Tibial nerve (tissue), 4 donors: ENCODE results near the gene PSMB11. TPM values are rescaled to one million over a fixed set of nuclear protein-coding genes. Genes with fewer than 3 reads are reported as not detected.

ENCODE experiments used
- DNase-seq, 2 donors: peaks; one replicate each; pipeline ENCODE4 v3.0.0-alpha.2; 2019; ENCODE audit warnings: low spot score in 2 of 2
- H3K27ac ChIP-seq, 4 donors: fragments of 200-600 bp; sonication (generic) in 3 of 4; one replicate each; pipeline ENCODE4 v1.5.1; 2017 to 2019; ENCODE audit warnings: mild to moderate bottlenecking in 1 of 4
- H3K27me3 ChIP-seq, 2 donors: fragments of 200-600 bp; sonication (generic) in 1 of 2; one replicate each; pipeline versions ENCODE4 v1.5.1 to v1.6.0; 2017 to 2019
- H3K36me3 ChIP-seq, 3 donors: fragments of 200-600 bp; sonication (generic); one replicate each; pipeline ENCODE4 v1.5.1; 2018 to 2019
- H3K4me1 ChIP-seq, 4 donors: fragments of 200-600 bp; sonication (generic) in 3 of 4; one replicate each; pipeline ENCODE4 v1.5.1; 2017 to 2019
- H3K4me3 ChIP-seq, 4 donors: fragments of 200-600 bp; sonication (generic) in 3 of 4; one replicate each; pipeline ENCODE4 v1.5.1; 2017 to 2019; ENCODE audit warnings: mild to moderate bottlenecking in 1 of 4, moderate library complexity in 1 of 4
- H3K9me3 ChIP-seq, 4 donors: fragments of 200-600 bp; sonication (generic) in 3 of 4; one replicate each; pipeline ENCODE4 v1.5.1; 2017 to 2019
- CTCF ChIP-seq, 5 experiments: fragments of 200-600 bp in 3 of 5; fragments of 450-650 bp in 2 of 5; sonication (generic) in 3 of 5; IDR thresholded peaks; one replicate each; pipeline ENCODE4 v1.5.1; 2016 to 2019; ENCODE audit warnings: antibody characterized with exemption in 5 of 5, mild to moderate bottlenecking in 3 of 5, moderate library complexity in 2 of 5
- EP300 ChIP-seq, 2 donors: sonication (generic); formaldehyde crosslinking; IDR thresholded peaks; one replicate each; pipeline ENCODE4 v1.6.1; 2017; ENCODE audit warnings: antibody characterized with exemption in 2 of 2, mild to moderate bottlenecking in 1 of 2
- POLR2A ChIP-seq, 2 donors: fragments of 450-650 bp; IDR thresholded peaks; one replicate each; pipeline ENCODE4 v1.6.1; 2017; ENCODE audit warnings: antibody characterized with exemption in 2 of 2, mild to moderate bottlenecking in 2 of 2, moderate library complexity in 2 of 2
- WGBS, 2 donors: methylation state at CpG; one replicate each; pipeline ENCODE4 v1.1.5; 2018; 5-methylcytosine and 5-hydroxymethylcytosine counted together
- total RNA-seq, 4 donors: library from RNA; depleted of rRNA; stranded (reverse); fragments of >200 nt; gene quantifications; one replicate each; pipeline ENCODE4 v1.1.0, GENCODE V29; 2016

PSMB11 gene
- total RNA-seq, 4 donors from 2014 or later, result not detected

- DNase-seq, result peak; percentile 79 to 88
These were observed 7.3 kb upstream of the PSMB11 start, which contains the start of gene PSMB5 for GRCh38 chr14:23034498-23035302. Gene PSMB5, minus strand, starts transcription at chr14:23034900. Its CDS starts 19 bp downstream, at chr14:23034881.

GRCh38 chr14:23035303-23036144 lies 6.5 kb upstream of the PSMB11 start:
- H3K27ac ChIP-seq, result peak overlapping the region; percentile 88 to 97 (median 92)
- H3K27me3 ChIP-seq, result no peaks in the 10 kb centered on the region
- peak overlapping the region; percentile 51 to 81 (median 70) for H3K4me3 ChIP-seq
- 41 to 49% methylated on average over 14 of the region's 14 CpGs for WGBS, 2 donors
- TF ChIP-seq EP300 (IDR thresholded peaks at IDR 0.05) (no peak), POLR2A (IDR thresholded peaks at IDR 0.05) (no peak)
- peaks cover 0 to 19% (median 9%) of the 10 kb centered on the region in 4 donors for H3K4me1 ChIP-seq
- H3K9me3 ChIP-seq, result no peaks in the 10 kb centered on the region
- peaks cover 0 to 29% (median 11%) of the 10 kb centered on the region in 3 donors for H3K36me3 ChIP-seq
- no peak for DNase-seq

More at GRCh38 chr14:23034498-23035302, 7.3 kb upstream of the PSMB11 start, which contains the start of gene PSMB5:
- Histone ChIP-seq H3K4me3 (peak within 1 kb of the TSS; percentile 51 to 81 (median 70)), H3K27me3 (no peaks in the 10 kb centered on the region), H3K36me3 (peaks cover 0 to 37% (median 11%) of the 10 kb centered on the region in 3 donors), H3K27ac (peak within 1 kb of the TSS; percentile 88 to 97 (median 92)), H3K4me1 (peaks cover 0 to 19% (median 9%) of the 10 kb centered on the region in 4 donors), H3K9me3 (no peaks in the 10 kb centered on the region)
- 0 to 1% methylated on average over 25 to 32 of the region's 36 CpGs for WGBS, 2 donors
- peak in 2 of 5 experiments; percentile 28 to 52 for TF ChIP-seq CTCF (IDR thresholded peaks at IDR 0.05)
- TF ChIP-seq EP300 (IDR thresholded peaks at IDR 0.05), result peak; percentile 64 to 85
- TF ChIP-seq POLR2A (IDR thresholded peaks at IDR 0.05), result peak in 1 of 2 donors; percentile 44

- Histone ChIP-seq H3K27me3 (no peaks in the 10 kb centered on the region), H3K27ac (no peak overlapping the region), H3K4me3 (no peak overlapping the region), H3K4me1 (no peaks in the 10 kb centered on the region), H3K36me3 (no peaks in the 10 kb centered on the region), H3K9me3 (no peaks in the 10 kb centered on the region)
- TF ChIP-seq EP300 (IDR thresholded peaks at IDR 0.05) (no peak), POLR2A (IDR thresholded peaks at IDR 0.05) (no peak), CTCF (IDR thresholded peaks at IDR 0.05) (no peak)
- WGBS, 2 donors, result 91 to 92% methylated on average over 4 of the region's 4 CpGs
- no peak for DNase-seq
These were observed 1.9 kb upstream of the PSMB11 start for GRCh38 chr14:23040100-23040499.

DNA sequence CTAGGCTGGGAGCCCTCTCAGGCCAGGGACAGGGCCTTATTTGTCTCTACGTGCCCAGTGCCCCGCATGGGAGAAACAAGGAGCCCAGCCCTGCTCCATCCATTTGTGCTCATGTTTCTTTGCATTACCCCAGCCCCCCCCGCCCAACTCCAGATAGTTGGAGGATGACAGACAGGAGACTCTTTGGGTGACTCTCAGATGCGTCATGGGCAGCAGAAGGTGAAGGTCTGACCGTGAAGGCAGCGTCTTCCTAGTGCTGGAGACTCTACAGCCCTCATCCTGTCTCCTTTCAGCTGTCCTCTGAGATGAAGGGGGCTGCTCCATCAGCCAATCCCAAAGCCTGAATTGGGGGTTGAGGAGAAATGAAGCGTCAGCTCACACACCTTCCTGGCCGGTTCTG lies 283 bp upstream of the PSMB11 start:
- H3K36me3 ChIP-seq, result no peaks in the 10 kb centered on the region
- DNase-seq, result no peak
- H3K27ac ChIP-seq, result no peak overlapping the region
- whole genome bisulfite sequencing, 2 donors, result 80 to 82% methylated on average over 8 of the region's 8 CpGs
- no peak for TF ChIP-seq POLR2A (IDR thresholded peaks at IDR 0.05)
- TF ChIP-seq EP300 (IDR thresholded peaks at IDR 0.05), result no peak
- TF ChIP-seq CTCF (IDR thresholded peaks at IDR 0.05), result no peak
- H3K4me1 ChIP-seq, result no peaks in the 10 kb centered on the region
- H3K27me3 ChIP-seq, result no peaks in the 10 kb centered on the region
- no peak overlapping the region for H3K4me3 ChIP-seq
- H3K9me3 ChIP-seq, result no peaks in the 10 kb centered on the region

GRCh38 chr14:23043145-23043544 lies 1.1 kb downstream of the PSMB11 start:
- DNase-seq, result no peak
- Histone ChIP-seq H3K9me3 (no peaks in the 10 kb centered on the region), H3K36me3 (no peaks in the 10 kb centered on the region), H3K4me3 (no peak overlapping the region), H3K27ac (no peak overlapping the region), H3K27me3 (no peaks in the 10 kb centered on the region), H3K4me1 (no peaks in the 10 kb centered on the region)
- 66 to 72% methylated on average over 6 of the region's 6 CpGs for WGBS, 2 donors
- TF ChIP-seq CTCF (IDR thresholded peaks at IDR 0.05), result no peak
- TF ChIP-seq POLR2A (IDR thresholded peaks at IDR 0.05), result no peak
- no peak for TF ChIP-seq EP300 (IDR thresholded peaks at IDR 0.05)
